GM18870 (cell line): ENCODE data around the gene ACCS.

Experiments used
- ATAC-seq: cut with Tn5 transposase; IDR thresholded peaks from one replicate; pipeline ENCODE4 v1.9.1; 2021; ENCODE audit warnings: moderate library complexity; ENCODE audit not compliant: unreplicated experiment

The ACCS gene, protein sequence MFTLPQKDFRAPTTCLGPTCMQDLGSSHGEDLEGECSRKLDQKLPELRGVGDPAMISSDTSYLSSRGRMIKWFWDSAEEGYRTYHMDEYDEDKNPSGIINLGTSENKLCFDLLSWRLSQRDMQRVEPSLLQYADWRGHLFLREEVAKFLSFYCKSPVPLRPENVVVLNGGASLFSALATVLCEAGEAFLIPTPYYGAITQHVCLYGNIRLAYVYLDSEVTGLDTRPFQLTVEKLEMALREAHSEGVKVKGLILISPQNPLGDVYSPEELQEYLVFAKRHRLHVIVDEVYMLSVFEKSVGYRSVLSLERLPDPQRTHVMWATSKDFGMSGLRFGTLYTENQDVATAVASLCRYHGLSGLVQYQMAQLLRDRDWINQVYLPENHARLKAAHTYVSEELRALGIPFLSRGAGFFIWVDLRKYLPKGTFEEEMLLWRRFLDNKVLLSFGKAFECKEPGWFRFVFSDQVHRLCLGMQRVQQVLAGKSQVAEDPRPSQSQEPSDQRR

DNA sequence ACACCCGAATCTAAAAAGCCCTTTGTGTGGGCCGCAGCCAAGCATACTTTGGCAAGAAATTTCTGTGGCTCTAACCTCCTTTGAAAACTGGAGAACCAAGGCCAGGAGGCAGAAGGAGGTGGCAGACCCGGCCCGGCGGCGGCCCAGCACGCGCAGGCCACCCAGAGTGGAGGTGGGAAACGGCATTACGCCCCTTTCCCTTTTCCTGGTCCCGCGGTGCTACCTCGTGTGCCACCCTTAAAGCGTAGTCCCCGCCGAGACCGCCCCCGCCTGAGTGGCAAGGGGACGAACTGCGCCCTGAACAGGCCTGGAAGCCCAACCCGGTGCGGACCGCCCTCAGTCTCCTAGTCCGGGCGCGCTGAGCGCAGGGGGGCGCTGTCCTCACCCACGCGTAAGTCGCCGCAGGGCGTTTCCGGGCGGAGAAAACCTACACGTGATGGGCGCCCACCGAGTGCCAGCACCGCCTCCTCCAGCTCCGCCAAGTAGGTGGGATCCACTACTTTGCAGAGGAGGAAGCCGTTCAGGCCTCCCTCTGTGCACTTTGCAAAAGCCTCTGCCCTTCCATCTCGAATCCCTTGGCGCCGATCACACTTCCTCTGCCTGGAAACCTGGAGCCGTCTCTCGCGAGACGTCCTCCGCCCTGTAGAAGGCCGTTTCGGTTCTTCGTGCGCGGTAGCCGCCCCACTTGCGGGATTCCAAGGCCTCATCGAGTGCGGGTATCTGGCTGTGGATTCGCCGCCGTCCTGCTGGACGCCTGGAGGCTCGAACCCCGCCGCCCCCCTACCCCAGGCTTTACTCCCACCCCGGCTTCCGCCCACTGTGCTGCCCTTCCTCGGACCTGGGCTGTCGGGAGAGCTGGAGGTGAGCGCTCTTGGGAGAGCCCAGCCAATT is at the start of gene ACCS:
ACCS (plus strand) TSS at position 430 of the 891 bp plus-strand sequence. CDS start 1,358 bp downstream, outside the sequence.
- peak; percentile 89 for ATAC-seq

DNA sequence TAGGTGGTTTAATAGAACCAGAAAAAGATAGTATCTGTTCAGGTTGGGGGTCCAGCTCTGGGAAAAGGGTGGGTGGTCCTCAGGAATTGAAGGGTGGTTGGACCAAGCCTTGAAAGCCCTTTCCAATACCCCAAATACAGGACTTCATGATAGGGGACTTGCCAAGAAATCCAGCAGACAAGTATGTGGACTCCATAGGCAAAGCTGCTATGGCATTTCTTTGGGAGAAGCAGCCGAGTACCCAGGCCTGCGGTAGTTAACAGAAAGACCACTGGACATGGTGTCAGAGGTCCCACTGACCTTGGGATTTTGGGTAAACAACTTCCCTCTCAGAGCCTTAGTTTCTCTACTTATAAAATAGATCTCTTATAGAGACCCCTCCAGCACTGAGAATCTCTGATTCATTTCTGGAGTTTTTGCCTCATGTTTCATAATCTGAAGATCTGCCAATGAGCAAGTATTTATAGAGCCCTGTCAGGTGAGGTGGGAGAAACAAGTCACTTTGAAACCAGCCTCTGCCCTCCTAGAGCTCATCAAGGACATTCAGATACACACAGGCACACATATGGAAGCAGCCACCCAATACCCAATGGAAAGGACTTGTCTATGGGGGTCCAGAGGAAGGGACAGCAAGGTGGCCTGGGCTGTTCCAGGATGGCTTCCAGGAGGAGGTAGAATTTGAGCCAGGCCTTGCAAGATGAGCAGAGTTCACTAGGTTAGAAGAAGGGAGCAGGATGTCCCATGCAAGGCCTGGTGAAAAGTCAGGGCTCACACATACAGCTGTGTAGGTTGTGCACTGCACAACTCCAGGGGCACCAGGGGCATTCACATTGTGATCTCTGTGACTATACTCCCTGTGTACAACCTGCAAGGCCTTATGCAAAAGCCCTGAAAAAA is 49.3 kb upstream of the ACCS start:
- ATAC-seq, result no peak

GRCh38 chr11:44017443-44018126 is 48.5 kb upstream of the ACCS start:
- no peak for ATAC-seq

DNA sequence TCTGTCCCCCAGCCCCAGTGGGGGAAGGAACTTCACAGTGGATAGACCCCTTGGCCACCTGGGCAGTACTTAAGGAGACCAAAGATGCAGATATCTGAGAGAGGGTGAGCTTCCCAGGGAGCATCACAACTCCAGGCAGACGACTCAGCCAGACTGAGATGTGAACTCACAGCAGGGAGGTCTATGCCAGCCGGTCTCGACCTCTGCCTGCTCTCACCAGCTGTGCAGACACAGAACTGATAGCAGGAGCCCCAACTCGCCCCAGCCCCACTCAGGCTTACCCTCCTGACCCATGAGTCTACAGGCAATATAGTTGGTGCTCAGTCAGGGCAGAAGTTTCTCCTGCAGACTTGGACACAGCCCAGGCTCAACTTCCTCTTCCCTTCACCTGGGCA is 47.9 kb upstream of the ACCS start:
- ATAC-seq, result no peak

DNA sequence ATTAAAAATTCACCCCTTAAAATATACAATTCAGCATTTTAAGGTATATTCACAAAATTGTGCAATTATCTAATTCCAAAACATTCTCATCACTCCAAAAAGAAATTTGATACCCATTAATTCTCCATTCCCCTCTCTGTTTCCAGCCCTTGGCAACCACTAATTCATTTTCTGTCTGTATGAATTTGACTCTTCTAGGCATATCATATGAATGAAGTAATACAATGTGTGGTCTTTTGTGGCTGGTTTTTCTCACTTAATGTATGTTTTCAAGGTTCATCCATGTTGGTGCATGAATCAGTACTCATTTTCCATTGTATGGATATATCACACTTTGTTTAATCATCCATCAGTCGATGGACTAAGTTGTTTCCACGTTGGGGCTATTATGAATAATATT is 47.2 kb upstream of the ACCS start:
- ATAC-seq, result no peak

DNA sequence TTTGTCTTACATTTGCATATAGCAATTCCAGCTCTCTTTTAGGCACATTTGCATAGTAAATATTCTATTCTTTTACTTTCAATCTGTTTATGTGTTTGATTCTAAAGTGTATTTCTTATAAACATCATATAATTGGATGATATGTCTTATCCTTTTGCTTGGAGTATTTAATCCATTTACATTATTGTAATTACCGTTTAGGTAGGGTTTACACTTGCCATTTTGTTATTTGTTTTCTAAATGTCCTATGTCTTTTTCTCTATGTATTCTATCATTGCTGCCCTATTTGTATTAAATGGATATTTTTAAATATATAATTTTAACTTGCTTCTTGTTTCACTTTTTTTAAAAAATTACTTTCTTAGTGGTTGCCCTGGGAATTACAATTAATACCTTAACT is 41.1 kb upstream of the ACCS start:
- no peak for ATAC-seq

GRCh38 chr11:44025727-44026126 is 40.3 kb upstream of the ACCS start:
- ATAC-seq, result no peak

DNA sequence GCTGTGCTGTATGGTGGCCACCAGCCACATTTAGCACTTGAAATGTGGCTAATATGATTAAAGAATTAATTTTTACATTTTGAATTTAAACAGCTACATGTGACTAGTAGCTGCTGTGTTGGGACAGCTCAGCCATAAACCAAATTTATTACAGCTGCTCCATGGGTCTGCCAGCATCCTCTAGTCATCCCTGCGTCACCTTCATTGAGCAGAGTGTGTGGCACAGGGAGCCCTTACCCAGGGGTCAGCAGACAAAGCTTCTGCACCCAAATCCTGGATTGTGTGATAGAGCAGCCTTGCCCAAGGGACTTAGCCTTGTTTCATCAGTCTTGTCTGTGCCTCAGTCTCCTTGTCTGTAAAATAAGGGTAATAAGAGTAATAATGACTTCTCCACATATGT is 37.7 kb upstream of the ACCS start:
- no peak for ATAC-seq

GRCh38 chr11:44028816-44029506 is 37.1 kb upstream of the ACCS start:
- no peak for ATAC-seq

GRCh38 chr11:44029507-44029845 is 36.6 kb upstream of the ACCS start:
- no peak for ATAC-seq

GRCh38 chr11:44029977-44030911 is 35.8 kb upstream of the ACCS start:
- no peak for ATAC-seq

DNA sequence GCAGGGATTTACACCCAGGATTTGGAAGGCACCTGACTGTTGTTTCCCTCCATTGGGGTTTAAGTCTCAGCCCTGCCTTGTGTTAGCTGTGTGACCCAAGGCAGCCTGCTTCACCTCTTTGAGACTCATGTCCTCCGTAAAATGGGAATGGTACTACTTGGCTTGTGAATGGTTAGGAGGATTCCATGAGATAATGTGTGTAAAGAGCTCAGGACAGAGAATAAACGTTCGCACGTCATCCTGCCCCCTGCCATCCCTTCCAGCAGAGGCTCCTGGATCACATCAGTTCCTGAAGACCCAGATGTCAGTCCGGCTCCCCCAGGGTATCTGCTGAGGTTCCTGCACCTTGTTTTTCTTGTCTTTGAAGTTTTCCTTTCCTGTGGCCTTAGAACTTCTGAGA is 35.1 kb upstream of the ACCS start:
- no peak for ATAC-seq

DNA sequence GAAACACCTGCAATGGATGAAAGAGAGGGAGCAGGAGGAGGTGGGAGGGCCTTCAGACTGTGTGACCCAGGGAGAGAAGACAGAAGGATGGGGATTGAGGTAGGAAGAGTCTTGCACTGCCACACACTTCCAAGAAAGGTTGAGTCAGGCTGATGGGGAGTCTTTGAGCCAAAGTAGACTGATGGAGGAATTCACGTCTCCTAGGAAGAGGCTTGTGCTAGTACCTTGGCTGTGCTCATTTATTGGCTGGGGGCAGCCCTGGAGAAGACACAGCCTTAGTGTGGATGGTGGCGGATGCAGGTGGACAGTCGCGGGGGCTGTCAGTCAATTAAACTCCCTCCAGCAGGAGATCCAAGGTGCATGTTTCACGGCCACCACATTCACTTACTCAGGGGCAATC is 34.5 kb upstream of the ACCS start:
- ATAC-seq, result no peak

- no peak for ATAC-seq
Measured at GRCh38 chr11:44032299-44033085, 33.6 kb upstream of the ACCS start.

DNA sequence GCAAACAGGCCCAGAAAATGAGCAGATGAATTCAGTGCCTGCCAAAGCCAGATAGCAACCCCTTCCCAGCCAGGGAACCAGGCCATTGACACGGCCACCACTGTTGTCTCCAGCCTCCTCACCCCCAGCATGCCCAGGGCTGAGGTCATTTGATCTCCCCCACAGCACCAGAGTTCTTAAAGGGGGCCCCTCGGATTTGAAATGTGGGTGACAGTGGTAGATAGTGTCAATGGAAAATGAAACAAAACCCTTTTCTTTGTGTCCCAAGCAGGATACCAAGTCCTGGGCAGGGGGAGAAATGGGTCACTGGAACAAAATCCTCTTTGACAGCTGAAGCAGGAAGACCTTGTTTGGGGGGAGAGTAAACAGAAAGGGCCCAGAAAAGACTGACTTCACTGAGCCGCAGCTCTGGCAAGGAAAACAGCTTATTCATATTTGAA is 32.6 kb upstream of the ACCS start:
- no peak for ATAC-seq

- ATAC-seq, result no peak
Measured at GRCh38 chr11:44033856-44034255, 32.2 kb upstream of the ACCS start.

GRCh38 chr11:44034639-44035038 is 31.4 kb upstream of the ACCS start:
- ATAC-seq, result no peak
